HepG2 (cell line): ENCODE measurements around the gene MFSD11.

ENCODE experiments used
- ATF3 ChIP-seq: sonication (generic); formaldehyde crosslinking; IDR thresholded peaks from 2 replicates; pipeline ENCODE4 v1.4.0; 2020; ENCODE audit warnings: missing genetic modification reagents
- YY1 ChIP-seq: IDR thresholded peaks from 2 replicates; pipeline ENCODE4 v1.6.1; 2011; ENCODE audit warnings: low read length, low read depth, moderate library complexity, mild to moderate bottlenecking; ENCODE audit not compliant: insufficient read depth, insufficient replicate concordance
- ZNF253 ChIP-seq: sonication (generic); formaldehyde crosslinking; IDR thresholded peaks from 2 replicates; pipeline ENCODE4 v1.8.0; 2022; ENCODE audit warnings: mild to moderate bottlenecking, missing genetic modification reagents, borderline replicate concordance
- TF ChIP-seq, protein P1 (sequence below): sonication (generic); formaldehyde crosslinking; IDR thresholded peaks from 2 replicates; pipeline ENCODE4 v1.8.1; 2023; ENCODE audit warnings: mild to moderate bottlenecking, moderate library complexity, missing genetic modification reagents

GRCh38 chr17:76812263-76812662 is 74.3 kb downstream of the MFSD11 start:
- TF ChIP-seq ZNF253 (no peak), ATF3 (CRISPR knock-in tag) (no peak), YY1 (no peak)
- TF ChIP-seq, protein P1, sequence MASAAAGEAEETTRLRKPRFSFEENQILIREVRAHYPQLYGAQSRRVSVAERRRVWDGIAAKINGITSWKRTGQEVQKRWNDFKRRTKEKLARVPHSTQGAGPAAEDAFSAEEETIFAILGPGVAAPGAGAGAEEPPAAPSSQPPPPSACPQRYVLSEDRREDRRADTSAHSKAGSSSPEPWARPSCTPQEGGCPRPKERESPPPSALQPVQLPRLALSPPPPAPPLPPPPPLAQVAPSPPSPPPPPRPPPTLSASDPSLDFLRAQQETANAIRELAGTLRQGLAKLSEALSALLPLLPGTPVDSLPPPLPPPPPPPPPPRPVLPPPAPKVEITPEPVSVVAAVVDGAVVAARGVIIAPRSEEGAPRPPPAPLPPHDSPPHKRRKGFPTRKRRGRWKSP (CRISPR knock-in tag) = no peak
